Activated CD8-positive, alpha-beta T cell treated with anti-CD3 and anti-CD28 coated beads, Interleukin-2, amount 10 ng/mL, durations not matched to agents 7 days and 5 days (primary cell): ENCODE results near the gene NOS1AP. TPM values are rescaled to one million over a fixed set of nuclear protein-coding genes. Genes with fewer than 3 reads are reported as not detected.

Experiments
- ATAC-seq: fragments of 150-1000 bp; cut with Tn5 transposase; one replicate; pipeline ENCODE4 v1.10.0; 2021; ENCODE audit warnings: moderate library complexity
- CTCF ChIA-PET: fragments of 350-600 bp; sonication (Branson Sonifier 250); formaldehyde crosslinking; loops from one replicate; lab custom pipeline; 2021; ENCODE audit warnings: antibody characterized with exemption; lab: Charles Lee
- POLR2A ChIA-PET: fragments of 350-600 bp; sonication (Branson Sonifier 250); formaldehyde crosslinking; loops from one replicate; lab custom pipeline; 2021; ENCODE audit warnings: antibody characterized with exemption; lab: Charles Lee
- DNase-seq: peaks from one replicate; pipeline ENCODE4 v3.0.0-alpha.2; 2020
- H3K27ac Mint-ChIP-seq: one replicate; pipeline ENCODE4 v1.8.0; 2021; ENCODE audit warnings: mild to moderate bottlenecking, mixed read lengths
- H3K27me3 Mint-ChIP-seq: one replicate; pipeline ENCODE4 v1.8.0; 2021; ENCODE audit warnings: low read depth, mixed read lengths
- H3K36me3 Mint-ChIP-seq: one replicate; pipeline ENCODE4 v1.8.0; 2021; ENCODE audit warnings: low read depth, mixed read lengths
- H3K4me1 Mint-ChIP-seq: one replicate; pipeline ENCODE4 v1.8.0; 2021; ENCODE audit warnings: low read depth, mixed read lengths
- H3K4me3 Mint-ChIP-seq: one replicate; pipeline ENCODE4 v1.8.0; 2021; ENCODE audit warnings: mild to moderate bottlenecking, mixed read lengths
- H3K9me3 Mint-ChIP-seq: one replicate; pipeline ENCODE4 v1.8.0; 2022; ENCODE audit warnings: mixed read lengths; ENCODE audit not compliant: insufficient read depth
- total RNA-seq, 2 experiments: library from RNA; stranded (reverse); gene quantifications; one replicate each; pipeline ENCODE4 v1.2.3, GENCODE V29; 2021

The NOS1AP gene
- total RNA-seq, 2 experiments from 2014 or later, result not detected

GRCh38 chr1:162391790-162392563 is 322.5 kb downstream of the NOS1AP start:
- CTCF ChIA-PET, result interaction anchor here (1.0 to 1.7 kb wide), 3 partner anchors 9 to 336 kb away, joined by 3 to 11 read pairs (median 3); partner anchors contain the start of gene C1orf226

DNA sequence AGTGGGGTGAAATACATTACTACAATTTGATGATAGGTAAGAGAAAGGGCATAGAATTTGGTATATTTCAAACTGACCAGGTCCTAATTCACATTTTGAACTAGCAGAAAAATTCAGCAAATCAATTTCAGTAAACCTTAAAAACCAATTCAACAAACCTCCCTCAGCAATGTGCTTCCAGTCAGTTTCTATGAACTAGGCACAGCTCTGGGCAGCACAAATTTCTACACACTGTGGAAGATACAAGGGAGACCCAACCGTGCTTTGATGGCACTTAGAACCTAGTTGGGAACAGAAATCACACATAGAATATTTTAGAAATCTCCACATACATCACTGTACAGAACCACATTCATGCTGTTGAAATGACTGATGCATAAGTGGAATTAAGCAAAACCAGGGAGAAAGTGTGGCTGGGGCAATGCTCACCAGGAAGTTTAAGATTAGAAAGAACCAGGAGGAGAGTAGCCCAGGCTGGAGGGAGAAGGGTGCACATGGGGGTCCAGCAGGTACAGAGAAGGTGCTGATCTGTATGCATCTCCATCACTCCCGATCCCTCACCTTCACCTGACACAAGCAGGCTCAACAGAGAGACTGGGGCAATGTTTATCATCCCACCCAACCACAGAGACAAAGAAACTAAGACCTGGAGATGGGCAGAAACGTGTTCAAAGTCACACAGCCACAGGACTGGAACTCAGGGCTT is 326.9 kb downstream of the NOS1AP start:
- ChIA-PET CTCF (no interaction called here), POLR2A (no interaction called here)
- no peaks in the 10 kb centered on the region for H3K36me3 Mint-ChIP-seq
- H3K9me3 Mint-ChIP-seq, result no peaks in the 10 kb centered on the region
- no peak overlapping the region for H3K4me3 Mint-ChIP-seq
- no peaks in the 10 kb centered on the region for H3K4me1 Mint-ChIP-seq
- H3K27ac Mint-ChIP-seq, result no peak overlapping the region
- DNase-seq (no peak), ATAC-seq (no peak)
- H3K27me3 Mint-ChIP-seq, result peaks cover 22% of the 10 kb centered on the region

More at GRCh38 chr1:162391790-162392563, 322.5 kb downstream of the NOS1AP start:
- Mint-ChIP-seq H3K9me3 (no peaks in the 10 kb centered on the region), H3K4me1 (peaks cover 1% of the 10 kb centered on the region), H3K27me3 (peaks cover 19% of the 10 kb centered on the region), H3K27ac (no peak overlapping the region), H3K36me3 (no peaks in the 10 kb centered on the region), H3K4me3 (no peak overlapping the region)
- peak; percentile 33 for DNase-seq
- no peak for ATAC-seq
- POLR2A ChIA-PET, result no interaction called here

- H3K9me3 Mint-ChIP-seq, result no peaks in the 10 kb centered on the region
- DNase-seq (no peak), ATAC-seq (no peak)
- no peaks in the 10 kb centered on the region for H3K36me3 Mint-ChIP-seq
- H3K27ac Mint-ChIP-seq, result no peak overlapping the region
- H3K4me3 Mint-ChIP-seq, result no peak overlapping the region
- H3K27me3 Mint-ChIP-seq, result peaks cover 20% of the 10 kb centered on the region
- no peaks in the 10 kb centered on the region for H3K4me1 Mint-ChIP-seq
- POLR2A ChIA-PET, result no interaction called here
- CTCF ChIA-PET, result no interaction called here
Observed at GRCh38 chr1:162397039-162397448, 327.6 kb downstream of the NOS1AP start.

- no peak for ATAC-seq
- no peak overlapping the region for H3K27ac Mint-ChIP-seq
- H3K4me3 Mint-ChIP-seq, result no peak overlapping the region
- POLR2A ChIA-PET, result no interaction called here
- peaks cover 20% of the 10 kb centered on the region for H3K27me3 Mint-ChIP-seq
- no peaks in the 10 kb centered on the region for H3K4me1 Mint-ChIP-seq
- CTCF ChIA-PET, result no interaction called here
- no peak for DNase-seq
- H3K9me3 Mint-ChIP-seq, result no peaks in the 10 kb centered on the region
- H3K36me3 Mint-ChIP-seq, result no peaks in the 10 kb centered on the region
Observed at GRCh38 chr1:162397943-162398560, 328.6 kb downstream of the NOS1AP start.

GRCh38 chr1:162398999-162399580 is 329.6 kb downstream of the NOS1AP start:
- ATAC-seq (no peak), DNase-seq (no peak)
- Mint-ChIP-seq H3K4me3 (no peak overlapping the region), H3K9me3 (no peaks in the 10 kb centered on the region), H3K27ac (no peak overlapping the region), H3K36me3 (no peaks in the 10 kb centered on the region), H3K27me3 (peaks cover 20% of the 10 kb centered on the region), H3K4me1 (no peaks in the 10 kb centered on the region)
- POLR2A ChIA-PET, result no interaction called here
- CTCF ChIA-PET, result no interaction called here

- no peaks in the 10 kb centered on the region for H3K4me1 Mint-ChIP-seq
- ChIA-PET POLR2A (no interaction called here), CTCF (interaction anchor here (1.1 kb wide), 1 partner anchor 9 kb away, joined by 3 read pairs; no protein-coding TSS in a partner anchor)
- H3K27ac Mint-ChIP-seq, result no peak overlapping the region
- ATAC-seq (no peak), DNase-seq (no peak)
- H3K4me3 Mint-ChIP-seq, result no peak overlapping the region
- H3K36me3 Mint-ChIP-seq, result no peaks in the 10 kb centered on the region
- H3K27me3 Mint-ChIP-seq, result peaks cover 22% of the 10 kb centered on the region
- no peaks in the 10 kb centered on the region for H3K9me3 Mint-ChIP-seq
Observed at GRCh38 chr1:162400790-162401355, 331.4 kb downstream of the NOS1AP start.

- no peaks in the 10 kb centered on the region for H3K9me3 Mint-ChIP-seq
- H3K4me1 Mint-ChIP-seq, result no peaks in the 10 kb centered on the region
- ATAC-seq (no peak), DNase-seq (no peak)
- ChIA-PET CTCF (no interaction called here), POLR2A (interaction anchor here (0.6 kb wide), 1 partner anchor 23 kb away, joined by 3 read pairs; the partner anchor contains the start of gene C1orf226)
- H3K27ac Mint-ChIP-seq, result no peak overlapping the region
- no peak overlapping the region for H3K4me3 Mint-ChIP-seq
- no peaks in the 10 kb centered on the region for H3K36me3 Mint-ChIP-seq
- peaks cover 5% of the 10 kb centered on the region for H3K27me3 Mint-ChIP-seq
Observed at GRCh38 chr1:162404550-162405160, 335.2 kb downstream of the NOS1AP start.

DNA sequence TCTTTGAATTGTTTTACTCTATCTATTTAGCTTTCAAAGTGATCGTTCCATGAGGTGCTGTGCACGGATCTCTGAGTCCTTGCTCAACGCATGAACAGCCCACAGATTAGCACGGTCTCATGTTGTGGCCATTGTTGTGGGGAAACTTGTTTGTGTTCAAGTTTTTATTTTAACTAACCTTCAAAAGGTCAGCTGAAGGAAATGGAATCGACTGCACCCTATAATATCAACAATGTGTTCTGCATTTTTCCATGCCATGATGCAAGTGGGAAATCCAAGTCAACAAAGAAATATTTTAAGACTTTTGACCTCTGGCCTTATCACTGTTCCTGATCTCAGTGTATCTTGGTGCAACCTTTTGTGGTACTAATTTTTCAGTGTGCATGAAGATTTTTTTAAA is 336.3 kb downstream of the NOS1AP start:
- CTCF ChIA-PET, result no interaction called here

DNA sequence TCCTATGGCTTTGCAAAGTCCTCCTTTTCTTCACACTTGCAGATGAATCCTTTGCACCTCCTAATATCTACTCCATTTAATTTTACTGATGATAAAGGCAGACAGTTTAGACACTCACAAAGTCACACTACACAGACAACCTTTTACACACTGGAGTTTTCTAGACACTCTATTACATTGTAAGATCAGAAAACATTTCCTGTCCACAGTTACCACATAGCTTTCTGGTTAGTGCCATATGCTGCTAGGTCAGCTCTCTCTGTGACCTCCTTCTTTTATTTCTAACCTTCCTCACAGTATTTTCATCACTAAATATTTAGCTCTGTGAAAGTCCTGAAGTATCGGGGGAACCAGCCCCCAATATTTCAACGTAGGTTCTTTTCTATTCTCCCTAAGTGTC is 337.3 kb downstream of the NOS1AP start:
- no peak overlapping the region for H3K4me3 Mint-ChIP-seq
- ChIA-PET POLR2A (no interaction called here), CTCF (no interaction called here)
- no peaks in the 10 kb centered on the region for H3K36me3 Mint-ChIP-seq
- no peak for DNase-seq
- no peaks in the 10 kb centered on the region for H3K4me1 Mint-ChIP-seq
- H3K9me3 Mint-ChIP-seq, result no peaks in the 10 kb centered on the region
- ATAC-seq, result no peak
- H3K27ac Mint-ChIP-seq, result no peak overlapping the region
- peaks cover 5% of the 10 kb centered on the region for H3K27me3 Mint-ChIP-seq

More for the DNA sequence above, 336.3 kb downstream of the NOS1AP start:
- Mint-ChIP-seq H3K27ac (no peak overlapping the region), H3K36me3 (no peaks in the 10 kb centered on the region), H3K9me3 (no peaks in the 10 kb centered on the region), H3K4me3 (no peak overlapping the region), H3K27me3 (peaks cover 5% of the 10 kb centered on the region), H3K4me1 (no peaks in the 10 kb centered on the region)
- DNase-seq (no peak), ATAC-seq (no peak)
- POLR2A ChIA-PET, result no interaction called here

DNA sequence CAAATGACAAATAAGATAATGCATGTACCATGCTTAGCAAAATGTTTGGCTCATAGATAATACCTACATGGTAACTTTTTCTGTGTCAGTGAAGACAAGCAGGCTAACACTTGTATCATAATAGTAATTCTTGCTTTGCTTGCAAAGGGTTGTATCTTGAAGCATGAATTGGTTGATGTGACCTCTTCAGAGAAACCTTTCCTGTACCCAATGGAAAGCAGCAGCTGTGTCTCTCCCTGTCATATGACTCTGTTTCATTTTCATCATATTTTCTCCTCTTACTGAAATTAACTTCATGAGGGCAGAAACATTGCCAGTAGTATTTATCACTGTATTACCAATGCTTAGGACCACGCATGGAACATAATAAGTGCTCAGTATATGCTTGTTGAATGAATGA is 338.0 kb downstream of the NOS1AP start:
- H3K27ac Mint-ChIP-seq, result no peak overlapping the region
- no peaks in the 10 kb centered on the region for H3K4me1 Mint-ChIP-seq
- no peak overlapping the region for H3K4me3 Mint-ChIP-seq
- no peak for ATAC-seq
- CTCF ChIA-PET, result no interaction called here
- no peak for DNase-seq
- no peaks in the 10 kb centered on the region for H3K36me3 Mint-ChIP-seq
- peaks cover 5% of the 10 kb centered on the region for H3K27me3 Mint-ChIP-seq
- H3K9me3 Mint-ChIP-seq, result no peaks in the 10 kb centered on the region
- POLR2A ChIA-PET, result no interaction called here

- Mint-ChIP-seq H3K9me3 (no peaks in the 10 kb centered on the region), H3K4me3 (no peak within 1 kb of the TSS), H3K27me3 (peaks cover 8% of the 10 kb centered on the region), H3K36me3 (no peaks in the 10 kb centered on the region), H3K27ac (no peak within 1 kb of the TSS), H3K4me1 (no peaks in the 10 kb centered on the region)
- ChIA-PET POLR2A (no interaction called here), CTCF (no interaction called here)
- no peak for ATAC-seq
- DNase-seq, result no peak
Observed at GRCh38 chr1:162412002-162412401, 342.5 kb downstream of the NOS1AP start, which contains the start of gene SH2D1B. Gene SH2D1B, minus strand, starts transcription at chr1:162412136. Its CDS starts 120 bp downstream, at chr1:162412016.
